Suppressor macrophage (primary cell): ENCODE results near the gene VPS37B.
"Not testable (repeated sequence)": the region's sequence is repeated elsewhere in the genome, so short reads cannot be mapped to it uniquely, and the experiment has no call there.

Experiments used
- DNase-seq, 4 experiments: peaks; one replicate each; pipeline ENCODE4 v3.0.0-alpha.2; 2020 to 2022

The VPS37B gene

DNA sequence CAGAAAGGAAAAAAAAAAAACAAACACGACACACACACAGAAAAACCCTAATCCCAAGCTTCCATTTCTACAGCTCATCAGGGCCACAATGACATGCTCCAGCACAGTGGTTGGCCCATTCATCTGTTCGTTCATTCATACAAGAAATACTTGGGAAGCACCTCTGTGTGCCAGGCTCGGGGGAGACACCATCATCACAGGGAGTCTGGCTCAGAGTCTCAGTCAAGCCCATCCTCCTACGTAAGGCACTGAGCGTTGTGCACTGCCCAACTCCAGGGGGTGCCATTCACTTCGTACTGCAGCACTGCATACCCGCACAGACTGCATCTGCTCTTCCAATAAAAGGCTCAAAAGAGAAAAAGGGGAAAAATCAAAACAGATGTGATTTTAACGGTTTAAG is 15.3 kb downstream of the VPS37B start:
- peak; percentile 30 to 69 (median 52) for DNase-seq

DNA sequence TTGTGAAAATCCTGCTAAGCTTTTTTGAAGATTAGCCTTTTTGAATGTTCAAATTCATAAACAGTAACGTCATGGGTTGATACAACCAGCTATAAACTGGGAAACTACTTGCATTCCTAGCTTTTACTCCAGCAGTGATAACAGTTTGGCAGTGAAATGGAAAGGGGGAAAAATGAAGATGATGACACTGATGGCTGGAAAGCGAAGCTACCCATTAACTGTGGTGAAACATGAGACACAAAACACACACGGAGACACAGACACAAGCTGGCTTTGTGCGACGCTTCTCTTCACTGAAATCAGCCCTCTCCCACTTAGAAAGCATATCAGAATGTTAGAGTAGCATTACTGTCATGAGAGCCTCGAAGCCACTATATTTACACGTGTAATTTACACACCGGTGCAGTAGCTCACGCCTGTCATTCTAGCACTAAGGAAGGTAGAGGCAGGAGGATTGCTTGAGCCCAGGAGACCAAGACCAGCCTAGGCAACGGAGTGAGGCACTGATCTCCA is 15.7 kb downstream of the VPS37B start:
- DNase-seq: no peak

DNA sequence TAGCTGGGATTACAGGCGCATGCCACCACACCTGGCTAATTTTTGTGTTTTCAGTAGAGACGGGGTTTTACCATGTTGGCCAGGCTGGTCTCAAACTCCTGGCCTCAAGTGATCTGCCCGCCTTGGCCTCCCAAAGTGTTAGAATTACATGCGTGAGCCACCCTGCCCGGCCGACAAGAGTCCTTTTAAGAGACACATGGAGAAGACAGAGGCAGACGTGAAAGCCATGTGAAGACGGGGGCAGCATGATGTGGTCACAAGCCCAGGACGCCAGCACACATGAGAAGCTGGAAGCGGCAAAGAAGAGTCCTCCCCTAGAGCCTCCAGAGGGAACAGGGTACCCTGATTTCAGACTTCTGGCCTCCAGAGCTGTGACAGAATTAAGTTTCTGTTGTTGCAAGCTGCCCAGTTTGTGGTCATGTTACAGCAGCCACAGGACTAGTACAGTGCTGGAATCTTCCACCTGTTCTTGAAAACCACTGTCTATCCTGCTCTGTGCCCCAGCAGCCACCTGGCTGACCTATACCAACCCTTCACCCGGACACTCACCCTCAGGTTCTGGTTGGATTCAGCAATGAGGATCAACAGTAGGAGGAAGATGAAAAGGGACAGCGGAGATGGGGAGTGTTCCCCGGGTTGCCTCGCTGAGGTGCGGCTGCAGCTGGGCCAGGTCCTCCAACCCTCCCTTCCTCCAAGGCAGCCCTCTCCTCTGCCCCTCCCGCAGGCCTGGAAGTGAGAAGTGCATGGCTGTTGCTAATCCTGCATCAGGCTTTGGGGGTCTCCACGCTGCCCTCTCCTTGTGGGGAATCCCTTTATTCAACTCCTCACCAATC is 16.9 kb downstream of the VPS37B start:
- DNase-seq: no peak

DNA sequence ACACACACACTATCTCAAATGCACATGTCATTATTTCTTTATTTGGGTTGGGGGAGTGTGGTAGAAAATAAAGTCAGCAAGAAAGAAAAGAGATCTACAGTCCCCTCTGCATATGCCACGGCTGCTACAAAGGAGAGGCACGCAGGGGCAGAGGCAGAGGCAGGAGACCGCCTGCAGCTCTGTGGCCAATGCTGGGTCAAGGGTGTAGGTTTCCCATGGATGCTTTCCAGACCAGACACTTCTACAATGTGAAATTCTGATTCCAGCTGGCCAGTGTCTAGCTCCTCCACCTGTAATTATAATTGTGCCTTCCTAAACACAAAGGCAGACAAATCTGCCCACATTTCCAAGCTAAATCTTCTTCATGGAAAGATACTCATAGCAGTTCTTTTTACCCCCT is 19.2 kb downstream of the VPS37B start:
- no peak for DNase-seq

DNA sequence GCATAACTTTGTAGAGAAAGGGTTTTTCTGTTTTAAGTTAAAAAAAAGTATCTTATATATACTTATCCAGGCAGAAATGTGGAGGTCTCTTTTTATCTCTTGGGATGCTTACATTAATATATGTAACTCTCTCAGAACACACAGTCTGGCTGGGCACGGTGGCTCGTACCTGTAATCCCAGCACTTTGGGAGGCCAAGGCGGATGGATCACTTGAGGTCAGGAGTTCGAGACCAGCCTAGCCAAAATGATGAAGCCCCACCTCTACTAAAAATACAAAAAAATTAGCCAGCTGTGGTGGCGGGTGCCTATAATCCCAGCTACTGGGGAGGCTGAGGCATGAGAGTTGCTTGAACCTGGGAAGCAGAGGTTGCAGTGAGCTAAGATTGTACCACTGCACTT is 19.6 kb downstream of the VPS37B start:
- DNase-seq: not testable (repeated sequence)

DNA sequence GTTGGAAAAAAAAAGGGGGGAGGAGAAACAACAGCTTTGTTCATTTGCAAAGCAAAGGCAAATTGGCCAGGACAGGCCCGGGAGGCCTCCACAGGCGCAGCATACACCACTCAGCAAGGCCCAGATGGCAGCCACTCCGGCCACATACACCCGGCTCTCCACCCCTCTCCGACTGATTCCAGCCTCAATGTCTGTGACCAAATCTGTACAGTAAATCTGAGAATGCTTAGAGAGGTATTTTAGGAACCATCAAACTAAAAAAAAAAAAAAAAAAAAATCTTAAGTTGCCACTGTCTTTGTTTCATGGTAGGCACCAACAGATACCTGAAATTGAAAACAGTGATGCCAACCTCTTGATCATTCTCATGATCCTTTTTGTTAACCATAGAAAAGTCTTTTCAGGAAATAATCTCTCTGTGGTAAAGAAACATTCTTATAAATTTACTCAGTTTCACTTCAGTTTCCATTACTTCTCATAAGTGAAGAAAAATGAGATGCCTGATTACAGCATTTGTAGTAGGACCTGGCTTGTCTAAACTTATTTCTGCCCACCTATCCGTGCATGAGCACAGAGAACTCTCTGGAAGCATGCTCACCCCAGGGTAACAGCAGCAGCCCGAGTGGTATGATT is 20.2 kb downstream of the VPS37B start:
- DNase-seq: peak in 1 of 4 experiments; percentile 20

DNA sequence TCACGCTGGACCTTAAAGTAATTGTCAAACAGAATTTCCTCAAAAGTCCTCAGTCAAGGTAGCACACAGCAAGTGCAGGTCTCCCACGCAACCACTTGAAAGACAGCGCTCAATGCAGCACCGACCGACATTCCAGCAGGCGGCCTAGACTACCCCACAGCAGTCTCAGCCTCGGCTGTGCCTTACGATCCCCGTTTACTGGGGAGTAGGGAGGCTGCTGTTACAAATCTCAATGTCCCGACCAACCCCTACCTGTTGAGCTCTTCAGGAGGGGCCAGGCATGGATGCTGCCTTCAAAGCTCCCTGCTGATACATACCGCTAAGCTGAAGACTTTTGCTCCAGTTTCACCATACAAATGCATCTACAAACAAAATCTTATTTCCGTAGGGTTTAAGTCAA is 21.8 kb downstream of the VPS37B start:
- no peak for DNase-seq

DNA sequence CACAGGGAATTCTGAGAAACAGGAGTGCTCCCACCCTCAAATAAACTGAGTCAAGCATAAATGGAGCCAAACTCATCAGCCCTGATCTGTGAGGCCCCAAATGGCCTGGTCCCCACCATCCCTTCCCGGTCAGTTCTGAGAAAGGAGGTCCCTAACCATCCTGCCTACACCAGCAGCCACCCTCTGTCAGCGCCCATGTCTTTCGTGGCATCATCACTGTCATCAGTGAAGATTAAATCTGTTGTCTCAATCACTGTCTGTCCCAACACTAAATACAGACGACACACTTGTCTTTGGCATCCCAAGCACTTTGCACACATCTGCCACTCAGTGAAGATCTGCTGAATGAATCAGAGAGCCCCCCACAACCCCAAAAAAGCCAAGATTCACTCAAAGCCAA is 22.4 kb downstream of the VPS37B start:
- no peak for DNase-seq

DNA sequence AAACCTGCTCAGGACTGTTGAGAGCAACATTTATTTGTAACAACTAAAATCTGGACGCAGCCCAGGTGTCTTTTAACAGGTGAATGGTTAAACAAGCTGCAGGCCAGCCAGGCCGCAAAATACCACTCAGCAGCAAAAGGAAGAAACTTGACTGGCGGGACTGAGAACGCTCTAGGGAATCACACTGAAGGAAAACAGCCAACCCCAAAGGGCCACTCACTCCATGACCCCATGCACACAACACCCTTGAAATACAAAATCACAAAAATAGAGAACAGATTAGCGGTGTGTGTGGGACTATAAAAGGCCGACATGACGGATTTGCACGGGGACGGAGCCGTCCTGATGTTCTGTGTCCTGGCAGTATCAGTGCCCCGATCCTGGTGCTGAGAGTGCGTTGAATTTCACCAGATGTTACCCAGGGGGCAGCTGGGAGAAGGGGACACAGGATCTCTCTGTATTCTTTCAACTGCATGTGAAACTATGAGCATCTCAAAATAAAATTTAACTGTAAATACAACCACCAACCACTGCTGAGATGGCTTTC is 23.0 kb downstream of the VPS37B start:
- DNase-seq: no peak

DNA sequence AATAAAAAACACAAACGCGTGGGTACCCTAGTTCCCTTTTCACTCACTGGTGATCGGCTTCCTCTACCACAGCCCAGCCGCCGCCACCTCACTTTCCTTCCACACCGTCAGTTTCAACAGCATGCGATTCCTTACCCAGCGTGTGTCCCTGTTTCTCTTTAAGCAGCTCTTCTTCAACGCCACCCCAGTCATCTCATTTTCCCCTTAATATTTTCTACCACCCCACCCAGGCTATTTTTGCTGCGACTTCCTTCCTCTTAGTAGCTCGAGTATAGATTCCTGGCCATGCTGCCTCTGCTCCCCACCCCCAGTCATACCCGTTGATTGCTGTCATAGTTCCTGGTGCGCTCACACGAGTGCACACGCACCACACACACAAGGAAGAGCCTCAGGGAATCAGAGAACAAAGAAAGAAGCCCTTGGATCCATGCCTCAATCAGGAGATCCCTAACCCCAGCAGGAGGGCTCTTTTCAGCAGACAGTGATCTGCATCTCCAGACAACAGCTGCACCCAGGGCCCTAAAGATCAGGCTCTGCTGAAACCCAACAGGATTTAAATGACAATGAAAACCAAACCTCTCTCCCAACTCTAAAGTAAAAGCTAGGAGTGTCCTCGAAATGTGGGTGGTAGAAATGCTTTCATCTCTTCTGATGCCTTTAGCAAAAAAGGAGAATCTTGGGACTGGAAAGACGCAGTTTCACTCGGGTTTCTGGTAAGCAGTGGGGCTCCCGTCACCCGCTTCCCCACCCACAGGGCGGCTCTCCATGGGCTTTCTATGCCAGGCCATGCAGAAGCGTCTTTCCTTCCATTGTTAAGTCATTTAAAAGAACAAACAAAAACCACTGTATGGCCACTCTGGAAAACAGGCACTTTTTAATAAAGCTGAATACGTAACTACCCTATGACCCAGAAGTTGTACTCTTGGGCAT is 23.8 kb downstream of the VPS37B start:
- peak; percentile 89 to 94 (median 91) for DNase-seq

DNA sequence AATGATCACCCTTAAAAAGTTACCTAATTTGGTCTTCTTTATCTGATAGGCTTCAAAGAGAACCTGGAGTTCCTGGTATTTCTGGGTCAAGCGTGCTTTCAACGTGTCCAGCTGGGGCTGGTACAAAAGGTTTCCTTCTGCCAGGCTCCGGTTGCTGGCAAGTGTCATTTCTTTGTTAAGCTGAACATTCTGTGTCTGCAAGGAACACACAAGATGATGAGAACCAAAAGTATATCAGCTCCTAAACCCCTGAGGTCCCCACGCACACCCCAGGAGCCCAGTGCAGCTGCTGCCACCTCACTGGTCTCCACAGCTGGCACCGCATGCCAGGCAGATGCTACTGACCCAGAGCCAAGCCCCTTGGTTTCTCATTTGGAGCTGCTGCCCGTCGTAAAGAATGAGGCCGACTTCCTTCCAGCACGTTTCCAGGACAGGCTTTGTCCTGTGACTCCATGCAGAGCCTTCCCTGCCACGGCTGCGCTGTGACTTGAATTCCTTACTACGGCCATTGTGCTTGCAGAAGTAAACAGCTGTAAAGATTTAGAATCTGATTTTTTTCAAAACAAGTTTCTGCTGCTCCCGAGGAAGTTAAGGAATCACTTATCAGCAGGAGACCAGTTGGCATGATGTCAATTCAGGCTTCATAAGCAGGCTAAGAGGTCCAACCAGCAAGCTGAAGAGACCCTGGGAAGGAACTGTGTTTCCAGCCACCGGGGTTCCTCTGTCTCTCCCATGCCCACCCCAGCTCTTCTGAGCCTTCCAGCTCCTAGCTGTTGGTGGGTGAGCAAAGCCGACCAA is 24.9 kb downstream of the VPS37B start:
- DNase-seq: peak; percentile 42 to 64 (median 62)

DNA sequence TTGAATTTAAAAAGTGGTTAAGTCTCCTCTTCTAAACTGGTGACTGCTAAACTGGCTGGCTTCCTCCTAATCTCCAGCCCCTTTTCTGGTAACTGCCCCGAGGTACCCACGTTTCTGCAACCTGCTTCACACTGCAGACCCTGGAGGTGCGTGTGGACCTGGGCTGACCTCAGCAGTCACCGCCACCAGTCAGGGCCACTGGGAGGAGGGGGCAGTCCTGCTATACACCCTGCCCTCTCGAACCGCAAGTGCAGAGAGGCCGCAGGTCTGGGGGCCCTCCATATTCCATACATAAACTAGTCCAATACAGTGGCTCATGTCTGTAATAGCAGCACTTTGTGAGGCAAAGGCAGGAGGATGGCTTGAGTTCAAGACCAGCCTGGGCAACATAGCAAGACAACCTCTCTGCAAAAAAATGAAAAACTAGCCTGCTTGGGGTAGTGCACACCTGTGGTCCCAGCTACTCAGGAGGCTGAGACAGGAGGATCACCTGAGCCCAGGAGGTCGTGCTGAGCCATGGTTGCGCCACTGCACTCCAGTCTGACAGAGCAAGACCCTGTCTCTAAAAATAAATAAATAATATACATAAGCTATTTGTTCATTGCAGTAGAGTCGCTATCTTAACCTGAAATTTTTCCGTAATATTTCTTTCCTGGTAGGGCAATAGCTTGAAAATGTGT is 25.6 kb downstream of the VPS37B start:
- no peak for DNase-seq

DNA sequence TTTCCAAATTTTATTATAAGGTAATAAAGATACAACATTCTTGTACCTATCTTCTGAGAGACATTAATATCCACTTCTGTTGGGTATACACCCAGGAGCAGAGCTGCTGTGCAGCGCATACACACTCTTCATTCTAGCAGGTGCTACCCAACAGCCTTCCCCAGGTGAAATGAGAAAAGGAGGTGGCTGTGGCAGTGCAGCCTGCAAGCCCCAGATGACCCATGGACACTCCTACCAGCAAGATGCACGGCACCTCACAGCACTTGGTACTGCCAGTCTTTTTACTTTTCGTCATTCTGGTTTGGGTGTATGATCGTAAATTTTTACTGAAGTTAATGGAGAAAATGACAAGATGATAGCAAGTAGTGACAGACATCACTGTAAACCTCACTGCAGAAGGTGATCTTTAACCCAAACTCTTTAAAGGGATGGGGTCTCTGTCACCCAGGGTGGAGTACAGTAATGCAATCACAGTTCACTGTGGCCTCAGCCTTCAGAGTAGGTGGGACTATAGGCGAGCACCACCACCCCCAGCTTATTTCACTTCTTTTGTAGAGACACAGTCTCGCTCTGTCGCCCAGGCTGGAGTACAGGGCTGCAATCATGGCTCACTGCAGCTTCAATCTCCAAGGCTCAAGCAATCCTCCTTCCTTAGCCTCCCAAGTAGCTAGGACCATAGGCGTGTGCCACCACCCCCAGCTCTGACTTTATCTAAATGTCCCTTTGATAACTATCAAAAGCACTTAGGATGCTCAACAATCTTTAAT is 26.5 kb downstream of the VPS37B start:
- no peak for DNase-seq

DNA sequence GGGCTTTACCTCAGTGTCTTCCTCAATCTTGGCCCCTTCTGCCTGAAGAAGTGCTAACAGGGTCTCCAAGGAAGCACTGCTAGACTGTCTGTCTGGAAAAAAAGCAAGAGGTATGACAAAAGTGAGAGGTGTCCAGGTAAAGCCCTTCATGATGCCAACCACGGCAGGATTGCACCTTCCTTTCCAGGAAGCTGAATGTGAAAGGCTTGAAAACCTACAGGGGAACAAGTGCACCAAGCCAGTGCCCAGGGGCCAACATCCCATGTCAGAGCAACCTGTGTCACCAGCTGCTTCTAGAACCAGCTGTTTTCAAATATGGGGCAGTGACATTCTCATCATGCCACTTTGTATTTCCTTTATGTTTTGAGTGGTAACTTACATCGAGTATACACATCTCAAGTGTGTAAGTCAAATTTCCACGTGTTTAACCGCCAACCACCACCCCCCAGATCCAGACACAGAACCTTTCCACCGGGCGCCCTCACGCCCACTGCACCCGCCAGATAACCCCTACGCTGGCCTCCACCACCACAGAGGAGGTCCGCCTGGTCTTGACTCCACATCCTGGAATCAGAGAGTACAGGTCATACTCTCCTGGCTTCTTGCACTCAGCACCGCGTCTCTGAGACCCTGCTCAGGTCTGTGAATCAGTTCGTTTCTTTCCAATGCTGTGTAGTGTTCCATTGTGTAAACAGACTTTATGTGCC is 27.3 kb downstream of the VPS37B start:
- DNase-seq: no peak

DNA sequence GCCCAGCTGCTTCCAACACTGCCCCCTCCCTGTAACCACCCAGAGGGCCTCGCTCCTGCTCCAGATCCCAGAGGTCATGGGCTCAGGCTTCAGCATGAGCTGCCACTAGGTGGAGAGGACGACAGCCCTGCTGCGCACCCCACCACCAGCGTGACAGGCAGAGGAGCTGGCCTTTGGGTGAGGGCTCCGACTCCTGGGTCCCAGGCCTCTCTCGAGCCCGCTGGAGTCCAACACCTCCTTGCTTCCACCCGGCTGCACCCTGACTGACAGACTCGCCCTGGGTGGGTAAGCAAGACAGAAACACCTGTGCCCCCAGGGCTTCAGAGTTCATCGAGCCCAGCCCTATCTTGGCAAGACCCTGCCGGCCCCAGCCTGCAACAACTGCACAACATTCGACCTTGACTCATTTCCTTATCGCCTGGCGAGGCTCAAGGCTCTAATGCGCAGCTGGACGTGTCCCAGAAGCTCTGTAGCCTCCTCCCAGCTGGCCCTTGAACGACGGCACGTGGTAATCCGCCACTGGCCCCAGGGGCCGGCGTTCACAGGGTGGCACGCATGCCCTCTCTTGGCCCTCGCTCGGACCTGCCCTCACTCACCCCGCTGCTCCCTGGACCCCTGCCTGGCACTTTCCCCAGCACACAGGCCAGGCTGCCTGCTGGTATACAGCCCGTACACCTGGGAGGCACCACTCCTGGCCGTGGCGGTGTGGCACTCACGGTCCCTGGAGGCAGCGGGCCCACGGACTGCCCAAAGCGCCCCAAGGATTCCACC is 28.0 kb downstream of the VPS37B start:
- no peak for DNase-seq

DNA sequence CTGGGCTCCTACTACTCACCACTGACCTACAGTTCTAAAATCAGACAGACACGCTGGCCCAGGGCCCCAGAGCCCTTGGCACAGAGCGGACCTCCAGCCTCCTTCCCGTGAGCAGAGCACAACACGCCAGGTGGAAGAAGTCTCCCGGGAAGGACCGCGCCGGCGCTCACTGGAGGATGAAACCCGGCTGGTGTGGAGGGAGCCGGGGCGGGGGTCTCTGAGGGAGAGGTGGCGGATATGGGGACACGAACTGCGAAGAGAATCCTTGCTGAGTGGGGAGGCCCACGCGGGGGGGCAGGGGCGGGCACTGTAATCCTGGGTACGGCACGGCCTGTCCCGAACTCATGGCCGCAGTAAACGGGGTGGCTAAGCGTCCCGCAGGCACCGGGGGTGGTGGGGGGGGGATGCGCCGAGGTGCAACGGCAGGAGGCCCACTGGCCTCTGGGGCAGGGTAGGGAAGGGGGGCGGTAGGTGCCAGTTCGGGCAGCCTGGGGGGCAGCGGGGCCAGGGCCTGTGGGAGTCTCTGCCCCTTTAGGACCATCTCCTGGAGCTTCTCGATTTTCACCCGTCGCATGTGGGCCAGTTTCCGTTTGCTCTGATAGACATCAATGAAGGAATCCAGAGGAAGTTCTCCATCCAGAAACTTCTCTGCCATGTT is 28.8 kb downstream of the VPS37B start:
- no peak for DNase-seq

DNA sequence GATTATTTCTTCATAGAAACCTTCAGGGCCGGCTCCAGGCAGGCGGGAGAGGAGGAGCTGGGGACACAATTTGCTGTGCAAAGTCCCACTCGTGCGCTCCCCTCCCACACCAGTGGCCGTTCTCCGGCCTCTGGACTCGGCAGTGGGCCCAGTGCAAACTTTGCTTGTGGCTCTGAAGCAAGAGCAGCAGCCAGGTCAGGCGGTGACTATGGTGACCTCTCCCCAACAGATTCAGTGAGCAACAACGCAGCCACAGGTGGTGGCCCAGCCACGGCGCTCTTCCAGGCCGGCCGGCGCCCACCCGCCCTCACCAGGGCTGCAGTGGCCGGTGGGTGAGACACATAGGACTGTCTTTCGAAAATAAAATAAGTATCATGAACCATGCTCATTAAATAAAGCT is 29.5 kb downstream of the VPS37B start:
- DNase-seq: no peak
